ENCODE results near the gene CYTL1. TPM values are rescaled to one million over a fixed set of nuclear protein-coding genes. Genes with fewer than 3 reads are reported as not detected.
"Not testable (repeated sequence)": the region's sequence is repeated elsewhere in the genome, so short reads cannot be mapped to it uniquely, and the experiment has no call there.

CYTL1 gene
- total RNA-seq, 2 donors from 2014 or later: 0.81 to 1.2 TPM

DNA sequence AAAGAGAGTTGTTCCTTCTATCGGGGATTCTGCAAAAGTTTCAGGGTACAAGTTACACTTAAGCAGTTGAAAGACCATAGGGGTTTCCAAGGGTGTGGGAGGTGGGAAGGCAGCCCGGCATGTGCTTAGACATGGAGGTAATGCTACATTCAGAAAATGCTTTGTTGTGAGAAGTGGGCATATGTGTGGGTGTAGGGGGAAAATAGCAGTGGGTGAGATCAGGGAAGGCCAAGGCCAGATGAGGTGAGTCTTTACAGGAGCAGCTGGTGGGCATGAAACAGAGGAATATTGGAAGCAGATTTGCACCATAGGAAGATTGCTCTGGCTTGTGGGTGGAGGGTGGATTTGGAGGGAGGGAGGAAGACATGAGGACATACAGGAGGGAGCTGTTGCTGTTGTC is 8.3 kb downstream of the CYTL1 start:
- DNase-seq (ENCODE audit: low spot score): no peak
- intact Hi-C loops (cut with DNase I): no loop called here

DNA sequence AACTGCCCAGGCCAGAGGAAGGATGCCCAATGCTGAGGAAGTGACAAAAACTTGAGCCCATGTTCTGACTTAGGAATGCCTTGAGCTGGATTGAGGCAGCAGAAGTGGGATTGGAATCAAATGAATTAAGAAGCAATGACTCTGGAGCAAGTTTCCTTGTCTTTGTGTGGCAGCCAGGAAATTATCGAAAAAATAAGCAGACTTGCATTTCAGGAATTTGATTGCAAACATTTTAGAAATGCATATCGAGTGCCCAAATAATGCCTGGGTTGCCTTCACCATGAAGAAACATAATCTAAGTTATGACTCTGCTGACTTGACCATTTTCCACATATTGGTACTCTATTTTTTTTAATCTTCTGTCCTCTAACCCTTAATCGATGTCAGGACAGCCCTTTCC is 9.5 kb downstream of the CYTL1 start:
- intact Hi-C loops (cut with DNase I): no loop called here
- no peak for DNase-seq (ENCODE audit: low spot score)

DNA sequence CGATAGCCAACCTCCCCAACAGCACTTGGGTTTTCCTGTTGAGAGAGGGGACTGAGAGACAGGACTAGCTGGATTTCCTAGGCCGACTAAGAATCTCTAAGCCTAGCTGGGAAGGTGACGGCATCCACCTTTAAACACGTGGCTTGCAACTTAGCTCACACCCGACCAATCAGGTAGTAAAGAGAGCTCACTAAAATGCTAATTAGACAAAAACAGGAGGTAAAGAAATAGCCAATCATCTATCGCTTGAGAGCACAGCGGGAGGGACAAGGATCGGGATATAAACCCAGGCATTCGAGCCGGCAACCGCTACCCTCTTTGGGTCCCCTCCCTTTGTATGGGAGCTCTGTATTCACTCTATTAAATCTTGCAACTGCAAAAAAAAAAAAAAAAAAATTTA is 12.3 kb downstream of the CYTL1 start:
- DNase-seq (ENCODE audit: low spot score); intact Hi-C loops (cut with DNase I): not testable (repeated sequence)

DNA sequence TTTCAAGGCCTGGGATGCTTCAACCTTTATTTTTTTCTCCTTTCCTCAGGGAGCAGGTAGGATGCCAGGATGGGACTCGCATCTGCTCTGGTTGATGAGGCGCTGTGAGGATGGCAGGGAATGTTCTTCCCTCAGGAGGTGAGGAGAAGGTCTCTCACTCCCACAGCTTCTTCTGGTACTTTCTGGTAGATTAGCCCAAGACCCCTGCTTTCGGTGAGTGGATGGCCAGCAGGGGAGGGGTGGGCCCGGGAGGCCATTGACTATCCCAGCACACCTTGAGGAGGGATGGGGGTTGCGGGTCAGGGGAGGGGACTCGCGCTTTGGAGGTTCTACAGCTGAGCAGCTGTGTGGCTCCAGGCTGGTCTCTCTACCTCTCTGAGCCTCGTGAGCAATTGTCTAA is 14.8 kb downstream of the CYTL1 start:
- intact Hi-C loops (cut with DNase I): no loop called here
- DNase-seq (ENCODE audit: low spot score): peak; percentile 42

DNA sequence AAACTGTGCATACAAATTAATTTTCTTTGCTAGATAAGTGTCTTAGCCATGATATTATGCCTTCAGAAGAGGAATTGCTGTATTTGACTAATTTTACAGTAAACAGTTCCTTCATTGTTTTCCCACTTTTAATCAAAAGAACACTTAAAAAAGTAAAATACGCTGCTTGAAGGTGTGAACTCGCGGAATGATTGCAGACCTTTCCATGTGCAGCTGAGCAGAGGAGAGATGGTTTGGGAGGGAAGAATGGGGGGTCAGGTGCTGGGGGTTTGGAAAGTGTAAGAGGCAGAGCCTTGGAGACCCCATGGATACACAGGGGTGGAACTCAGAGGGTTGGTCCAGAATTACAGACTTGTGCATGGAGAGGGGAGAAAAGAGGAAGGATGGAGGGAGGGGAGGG is 15.3 kb downstream of the CYTL1 start:
- intact Hi-C loops (cut with DNase I): no loop called here
- DNase-seq (ENCODE audit: low spot score): no peak

DNA sequence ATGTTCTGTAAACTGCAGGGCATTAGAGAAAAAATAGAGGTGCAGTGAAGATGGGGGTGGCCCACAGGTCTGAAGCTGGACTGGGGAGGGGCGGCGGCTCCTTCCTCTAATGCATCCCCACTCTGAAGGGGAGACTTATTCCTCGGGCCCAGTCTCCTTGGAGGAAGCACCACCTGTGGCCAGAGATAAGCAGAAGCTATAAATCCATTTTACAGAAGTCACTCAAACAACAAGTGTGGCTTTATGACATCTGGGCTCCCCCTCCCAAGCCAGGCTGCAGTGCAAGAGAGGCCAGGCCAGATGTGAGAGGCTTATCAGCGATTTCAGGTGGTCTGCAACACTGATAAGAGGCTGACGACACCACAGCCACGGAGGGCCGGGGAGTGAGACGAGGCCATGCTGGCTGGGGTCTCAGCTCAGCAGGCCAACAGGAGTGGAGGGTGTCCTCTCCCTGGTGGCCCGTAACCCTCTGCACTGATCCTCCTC is 15.8 kb downstream of the CYTL1 start:
- peak; percentile 26 for DNase-seq (ENCODE audit: low spot score)
- intact Hi-C loops (cut with DNase I): no loop called here

DNA sequence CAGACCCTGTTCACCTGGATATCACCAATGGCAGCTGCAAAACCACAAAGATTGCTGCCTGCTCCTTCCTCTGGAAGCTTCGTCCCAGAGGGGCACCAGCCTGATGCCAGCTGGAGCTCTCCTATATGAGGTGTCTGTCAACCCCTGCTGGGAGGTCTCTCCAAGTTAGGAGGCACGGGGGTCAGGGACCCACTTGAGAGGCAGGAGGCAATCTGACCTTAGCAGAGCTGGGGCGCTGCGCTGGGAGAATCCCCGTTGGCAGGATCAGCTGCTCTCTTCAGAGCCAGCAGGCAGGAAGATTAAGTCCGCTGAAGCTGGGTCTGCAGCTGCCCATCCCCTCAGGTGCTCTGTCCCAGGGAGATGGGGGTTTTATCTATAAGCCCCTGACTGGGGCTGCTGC is 17.6 kb downstream of the CYTL1 start:
- intact Hi-C loops (cut with DNase I): not testable (repeated sequence)

DNA sequence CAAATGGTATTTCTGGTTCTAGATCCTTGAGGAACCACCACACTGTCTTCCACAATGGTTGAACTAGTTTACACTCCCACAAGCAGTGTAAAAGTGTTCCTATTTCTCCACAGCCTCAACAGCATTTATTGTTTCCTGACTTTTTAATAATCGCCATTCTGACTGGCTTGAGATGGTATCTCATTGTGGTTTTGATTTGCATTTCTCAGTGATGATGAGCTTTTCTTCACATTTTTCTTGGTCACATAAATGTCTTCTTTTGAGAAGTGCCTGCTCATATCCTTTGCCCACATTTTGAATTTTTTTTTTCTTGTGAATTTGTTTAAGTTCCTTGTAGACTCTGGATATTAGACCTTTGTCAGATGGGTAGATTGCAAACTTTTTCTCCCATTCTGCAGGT is 22.3 kb downstream of the CYTL1 start:
- not testable (repeated sequence) for DNase-seq (ENCODE audit: low spot score)
- intact Hi-C loops (cut with DNase I): loop anchor here in 1 of 2 donors (10.0 kb wide), 1 partner anchor 818 kb away; no protein-coding TSS in a partner anchor

More for the DNA sequence above, 17.6 kb downstream of the CYTL1 start:
- DNase-seq (ENCODE audit: low spot score): peak; percentile 69

DNA sequence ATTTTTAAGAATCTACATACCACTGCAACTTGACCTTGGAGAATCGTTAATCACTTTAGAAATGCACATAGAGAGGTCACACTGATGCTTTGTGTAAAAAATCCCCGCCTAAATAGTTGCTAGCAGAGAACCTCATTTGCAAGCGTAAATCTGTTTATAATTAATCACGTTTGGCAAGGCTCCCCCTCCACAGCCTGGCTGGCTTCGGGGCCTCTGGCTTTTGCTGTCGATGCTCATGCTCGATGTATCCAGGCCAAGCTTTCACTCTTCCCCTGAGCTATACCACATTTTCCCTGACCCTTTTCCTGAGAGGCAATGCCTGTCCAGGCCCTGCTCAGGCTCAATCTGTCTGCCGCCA is 23.4 kb downstream of the CYTL1 start:
- no peak for DNase-seq (ENCODE audit: low spot score)
- intact Hi-C loops (cut with DNase I): loop anchor here in 1 of 2 donors (10.0 kb wide), 1 partner anchor 819 kb away; no protein-coding TSS in a partner anchor

DNA sequence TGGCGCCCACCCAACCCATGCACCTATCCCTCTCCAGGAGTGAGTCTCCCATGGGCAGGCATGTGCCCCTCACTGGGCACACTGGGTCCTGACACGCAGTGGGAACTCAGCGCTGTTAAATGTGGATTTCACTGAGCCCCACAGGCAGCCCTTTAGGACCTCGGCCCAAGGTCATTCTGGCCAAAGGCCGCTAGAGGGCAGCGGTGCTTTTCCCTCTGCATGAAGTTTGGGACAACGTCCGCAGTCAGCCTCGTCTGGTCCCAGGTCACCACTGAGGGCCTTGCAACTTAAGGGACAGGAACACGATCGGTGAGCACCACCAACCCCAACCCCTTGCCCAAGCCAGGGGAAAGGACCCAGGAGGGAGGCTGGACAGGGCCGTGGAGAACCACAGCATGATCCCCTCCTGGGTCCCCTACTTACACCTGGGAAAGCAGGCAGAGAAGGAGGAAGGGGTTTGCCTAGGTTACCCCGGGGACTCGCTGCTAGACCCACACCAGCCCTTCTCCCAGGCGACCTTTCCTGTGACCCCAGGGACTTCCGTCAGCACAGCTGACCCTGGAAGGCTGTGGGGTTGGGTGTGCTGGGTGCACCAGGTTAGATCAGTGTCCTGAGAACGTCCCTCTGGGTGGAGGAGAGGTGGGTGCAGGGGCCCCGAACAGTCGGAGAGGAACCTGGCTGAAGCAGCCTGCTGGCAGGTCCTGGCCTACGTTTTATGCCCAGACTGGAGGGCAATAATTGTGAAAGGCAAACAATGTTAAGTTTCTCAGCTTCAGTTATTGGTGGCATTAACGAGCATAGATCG is 24.0 kb downstream of the CYTL1 start:
- DNase-seq (ENCODE audit: low spot score): peak; percentile 93
- intact Hi-C loops (cut with DNase I): loop anchor here in 1 of 2 donors (10.0 kb wide), 1 partner anchor 819 kb away; no protein-coding TSS in a partner anchor

DNA sequence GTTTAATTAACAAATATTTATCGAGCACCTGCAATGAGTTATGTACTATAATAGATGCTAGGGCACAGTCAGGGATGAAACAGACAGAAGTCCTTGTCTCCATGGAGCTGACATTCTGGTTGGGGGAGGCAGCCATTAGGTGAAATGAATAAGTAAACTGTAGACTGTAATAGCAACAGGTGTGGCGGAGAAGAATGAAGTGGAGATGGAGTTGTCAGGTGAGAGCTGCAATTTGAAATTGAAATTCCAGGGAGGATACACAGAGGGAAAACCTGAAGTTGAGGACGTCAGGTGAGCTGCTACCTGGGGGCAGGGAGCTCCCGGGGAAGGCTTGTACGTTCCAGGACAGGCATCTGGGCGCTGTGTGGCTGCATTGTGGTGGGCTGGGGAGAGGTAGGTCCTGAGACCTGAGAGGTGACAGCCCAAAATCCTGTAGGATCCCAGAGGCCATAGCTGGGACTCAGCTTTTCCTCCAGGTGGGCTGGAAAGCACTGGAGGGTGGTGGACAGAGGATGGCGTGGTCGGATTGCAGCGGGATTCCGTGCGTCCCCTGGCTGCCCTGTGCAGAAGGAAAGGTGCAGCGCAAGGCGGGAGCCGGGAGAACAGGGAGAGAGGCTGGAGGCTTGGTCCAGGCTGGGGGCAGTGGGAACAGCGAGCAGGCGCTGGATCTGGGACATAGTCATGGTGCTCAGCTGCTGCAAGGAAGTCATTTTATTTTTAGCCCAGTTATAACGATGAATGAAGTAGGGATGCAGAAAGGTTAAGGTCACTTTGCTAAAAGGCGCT is 24.8 kb downstream of the CYTL1 start:
- no peak for DNase-seq (ENCODE audit: low spot score)
- intact Hi-C loops (cut with DNase I): loop anchor here in 1 of 2 donors (10.0 kb wide), 1 partner anchor 820 kb away; no protein-coding TSS in a partner anchor

DNA sequence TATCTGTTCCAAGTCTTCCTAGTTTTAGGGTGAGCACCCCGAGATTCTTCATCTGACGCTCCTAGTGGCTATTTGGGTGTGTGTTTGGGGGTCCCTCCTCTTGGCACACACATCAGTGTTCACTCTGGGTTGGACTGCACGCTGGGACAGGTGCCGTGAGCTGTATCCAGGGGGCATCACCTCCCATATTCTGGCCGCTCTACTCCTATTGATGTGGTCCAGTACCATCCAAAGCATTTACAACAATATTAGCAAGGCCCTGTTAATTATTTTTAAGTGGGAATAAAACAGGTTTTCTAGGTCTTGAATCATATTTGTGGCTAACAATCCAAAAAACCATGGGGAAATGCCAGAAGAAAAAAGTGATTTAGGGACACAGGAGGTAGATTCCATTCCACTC is 26.4 kb downstream of the CYTL1 start:
- intact Hi-C loops (cut with DNase I): loop anchor here in 1 of 2 donors (10.0 kb wide), 1 partner anchor 822 kb away; no protein-coding TSS in a partner anchor
- DNase-seq (ENCODE audit: low spot score): no peak

DNA sequence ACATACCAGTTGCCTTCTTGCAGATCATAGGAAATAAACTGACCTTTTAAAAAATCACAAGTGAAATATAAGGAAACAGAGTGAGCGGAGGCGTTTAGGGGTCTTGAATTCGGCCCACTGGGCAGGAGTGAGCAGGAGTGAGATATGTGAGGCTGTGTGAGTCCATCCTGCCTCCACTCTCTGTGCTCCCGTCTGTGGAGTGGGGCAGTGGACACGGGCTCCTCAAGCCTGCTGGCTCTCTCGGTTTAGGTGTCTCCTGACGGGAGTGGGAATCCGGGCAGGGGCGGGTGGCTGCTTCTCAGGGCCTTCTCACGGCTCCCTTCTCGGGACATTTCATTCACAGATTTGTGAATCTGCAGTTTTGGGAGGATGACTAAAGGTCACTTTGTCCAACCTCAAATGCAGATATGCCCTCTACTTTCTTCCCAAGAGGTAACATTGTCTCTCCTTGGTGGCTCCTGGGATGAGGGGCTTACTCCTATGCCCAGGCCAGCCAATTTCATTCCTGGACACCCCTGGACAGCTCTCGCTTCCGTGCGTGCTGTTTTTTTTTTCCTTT is 27.6 kb downstream of the CYTL1 start:
- intact Hi-C loops (cut with DNase I): loop anchor here in 1 of 2 donors (10.0 kb wide), 1 partner anchor 823 kb away; no protein-coding TSS in a partner anchor
- DNase-seq (ENCODE audit: low spot score): no peak

DNA sequence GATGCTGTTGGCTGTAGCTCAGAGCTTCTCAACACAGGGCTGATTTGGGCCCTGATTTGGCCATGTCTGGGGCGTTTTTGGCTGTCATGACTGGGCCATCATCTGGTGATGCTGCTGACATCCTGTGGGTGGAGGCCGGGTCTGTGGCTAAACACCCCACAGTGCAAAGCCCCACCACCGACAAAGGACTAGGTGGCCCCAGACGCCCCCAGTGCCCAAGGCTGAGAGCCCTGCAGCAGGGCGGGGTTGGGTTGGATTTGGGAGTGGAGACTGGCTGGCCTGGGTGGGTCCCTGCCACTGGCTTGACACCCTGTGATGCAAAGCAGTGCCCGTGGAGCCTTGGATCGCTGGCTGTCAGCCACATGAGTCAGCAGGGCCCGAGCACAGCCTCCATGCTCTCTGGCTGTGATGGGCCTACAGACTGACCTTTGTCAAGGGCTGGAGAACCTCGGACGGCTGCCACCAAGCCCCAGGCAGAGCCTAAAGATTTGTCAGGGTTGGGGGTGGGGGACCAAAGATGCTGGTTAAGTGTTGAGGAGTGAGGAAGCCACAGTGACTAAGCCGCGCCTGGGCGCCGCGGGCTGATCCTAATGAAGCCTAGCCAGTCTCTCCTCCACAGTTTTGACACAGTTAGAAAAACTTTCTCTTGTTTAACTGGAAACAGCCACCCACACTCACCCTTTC is 28.3 kb downstream of the CYTL1 start:
- DNase-seq (ENCODE audit: low spot score): peak; percentile 98
- intact Hi-C loops (cut with DNase I): loop anchor here in 1 of 2 donors (10.0 kb wide), 1 partner anchor 824 kb away; no protein-coding TSS in a partner anchor

DNA sequence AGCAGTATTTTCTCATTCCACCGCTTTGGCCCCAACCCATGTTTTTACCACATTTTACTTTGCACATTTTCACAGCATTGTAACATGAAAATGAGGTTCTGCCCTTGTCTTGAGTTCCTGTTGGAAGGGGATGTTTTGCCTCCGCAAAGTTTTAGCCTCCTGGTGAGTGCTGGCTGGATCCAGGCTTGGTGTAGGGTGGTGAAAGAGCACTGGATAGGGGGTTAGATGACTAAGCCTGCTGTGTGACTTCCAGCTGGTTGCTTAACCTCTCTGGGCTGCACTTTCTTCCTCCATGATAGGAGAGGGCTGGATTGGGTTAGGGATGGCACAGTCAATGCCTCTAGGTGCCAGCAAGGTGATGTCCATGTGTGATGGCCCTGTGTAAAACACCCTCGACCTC is 28.9 kb downstream of the CYTL1 start:
- no peak for DNase-seq (ENCODE audit: low spot score)
- intact Hi-C loops (cut with DNase I): loop anchor here in 1 of 2 donors (10.0 kb wide), 1 partner anchor 824 kb away; no protein-coding TSS in a partner anchor

DNA sequence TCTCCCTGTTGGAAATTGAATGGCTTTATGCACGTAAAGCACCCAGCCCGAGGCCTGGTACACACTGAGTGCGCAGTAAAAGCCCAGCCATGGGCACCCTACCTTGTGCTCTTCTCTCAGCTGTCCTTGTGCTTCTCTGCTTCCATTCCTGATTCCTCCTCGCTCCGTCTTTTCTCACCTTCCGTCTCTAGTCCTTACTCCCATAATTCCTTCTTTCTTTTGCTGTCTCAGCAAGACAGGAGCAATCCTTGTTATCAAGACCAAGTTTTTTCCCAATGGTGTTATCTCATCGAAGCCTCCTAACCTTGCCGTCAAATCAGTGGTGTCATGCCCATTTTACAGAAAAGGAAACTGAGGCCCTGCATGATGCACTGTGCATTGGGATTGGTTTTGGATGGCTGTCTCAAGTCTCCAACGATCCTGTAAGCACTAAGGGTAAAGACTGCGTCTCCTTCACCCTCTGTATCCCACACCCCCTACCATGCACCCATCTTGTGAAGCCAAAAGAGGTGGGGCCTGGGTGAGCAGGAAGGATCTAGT is 30.1 kb downstream of the CYTL1 start:
- intact Hi-C loops (cut with DNase I): loop anchor here in 1 of 2 donors (10.0 kb wide), 1 partner anchor 124 kb away; no protein-coding TSS in a partner anchor
- no peak for DNase-seq (ENCODE audit: low spot score)

DNA sequence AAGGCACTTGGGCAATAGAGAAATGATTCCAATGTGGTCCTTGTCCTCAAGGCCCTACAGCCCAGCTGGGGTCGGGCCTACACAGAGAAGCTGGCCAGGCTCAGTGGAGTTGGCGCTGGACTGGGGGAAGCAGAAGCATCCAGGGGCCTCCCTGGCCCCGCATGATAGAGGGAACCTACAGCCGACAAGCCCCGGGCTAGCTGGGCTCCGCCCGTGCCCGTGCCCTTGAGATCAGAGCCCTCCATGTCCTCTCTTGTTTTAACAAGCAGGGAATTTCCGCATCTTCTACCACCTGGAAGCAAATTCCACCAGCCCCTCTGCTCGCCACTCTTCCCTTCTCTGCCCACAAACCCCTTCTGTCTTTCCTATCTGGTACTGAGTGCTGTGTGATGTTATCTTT is 31.6 kb downstream of the CYTL1 start:
- peak; percentile 52 for DNase-seq (ENCODE audit: low spot score)

DNA sequence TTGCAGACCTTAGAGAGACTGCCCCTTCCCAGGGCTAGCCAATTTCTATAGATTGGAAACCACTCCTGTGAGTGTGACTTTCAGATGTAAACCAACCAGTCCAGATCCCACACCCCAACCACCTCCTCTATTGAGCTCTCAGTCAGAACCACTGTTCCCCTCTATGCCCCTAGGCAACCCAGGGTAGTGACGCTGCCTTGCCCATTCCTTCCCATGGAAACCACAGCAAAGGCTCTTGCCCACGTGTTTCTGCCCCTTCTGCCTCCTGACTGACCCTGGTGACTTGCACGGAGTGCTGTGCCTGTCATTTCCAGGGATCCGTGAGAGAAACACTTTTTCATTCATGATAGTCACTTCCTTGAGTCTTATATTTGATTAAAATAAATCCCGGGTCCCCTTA is 32.4 kb downstream of the CYTL1 start:
- DNase-seq (ENCODE audit: low spot score): peak; percentile 11
- intact Hi-C loops (cut with DNase I): loop anchor here in 1 of 2 donors (10.0 kb wide), 1 partner anchor 122 kb away; no protein-coding TSS in a partner anchor

More for the DNA sequence above, 31.6 kb downstream of the CYTL1 start:
- intact Hi-C loops (cut with DNase I): loop anchor here in 1 of 2 donors (10.0 kb wide), 1 partner anchor 123 kb away; no protein-coding TSS in a partner anchor

All from posterior vena cava (tissue), 2 donors.